Fibroblast of skin of abdomen (primary cell): Measurements from ENCODE around the gene PLIN5.
"Not testable (repeated sequence)": the region's sequence is repeated elsewhere in the genome, so short reads cannot be mapped to it uniquely, and the experiment has no call there.

Source experiments
- DNase-seq: peaks from one replicate; pipeline ENCODE4 v3.0.0-alpha.2; 2013

The PLIN5 gene

DNA sequence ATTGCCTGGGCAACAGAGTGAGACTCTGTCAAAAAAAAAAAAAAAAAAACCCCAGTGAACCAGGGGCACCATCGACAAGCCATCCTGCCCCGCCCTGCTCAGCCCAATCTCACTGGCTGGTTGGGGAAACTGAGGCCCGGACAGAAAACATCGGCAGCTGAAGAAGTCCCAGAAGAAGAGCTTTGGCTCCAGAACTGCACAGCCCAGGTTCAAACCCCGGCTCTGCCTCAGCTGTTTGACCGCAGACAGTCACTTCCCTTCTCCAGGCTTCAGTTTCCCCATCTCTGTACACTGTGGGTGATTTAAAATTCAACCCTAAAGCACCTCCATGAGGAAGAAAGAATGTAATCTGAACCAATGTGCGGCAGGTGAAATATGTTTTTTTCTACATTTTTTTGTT lies 33.9 kb upstream of the PLIN5 start:
- DNase-seq: no peak

- peak; percentile 37 for DNase-seq
These were observed 32.6 kb upstream of the PLIN5 start for GRCh38 chr19:4567584-4568071.

GRCh38 chr19:4566402-4567051 lies 31.5 kb upstream of the PLIN5 start:
- DNase-seq: no peak

DNA sequence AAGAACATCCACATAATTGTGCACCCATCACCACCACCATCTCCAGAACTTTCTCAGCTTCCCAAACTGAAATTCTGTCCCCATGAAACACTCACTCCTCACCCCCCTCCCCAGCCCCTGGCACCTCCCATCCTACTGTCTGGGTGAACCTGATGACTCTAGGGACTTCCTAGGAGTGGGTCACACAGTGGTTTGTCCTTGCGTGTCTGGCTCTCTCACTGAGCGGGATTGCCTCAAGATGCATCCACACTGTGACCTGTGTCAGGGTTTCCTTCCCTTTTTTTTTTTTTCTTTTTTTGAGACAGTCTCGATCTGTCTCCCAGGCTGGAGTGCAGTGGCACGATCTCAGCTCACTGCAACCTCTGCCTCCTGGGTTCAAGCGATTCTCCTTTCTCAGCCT lies 28.5 kb upstream of the PLIN5 start:
- DNase-seq: not testable (repeated sequence)

GRCh38 chr19:4562085-4562484 lies 27.1 kb upstream of the PLIN5 start:
- not testable (repeated sequence) for DNase-seq

DNA sequence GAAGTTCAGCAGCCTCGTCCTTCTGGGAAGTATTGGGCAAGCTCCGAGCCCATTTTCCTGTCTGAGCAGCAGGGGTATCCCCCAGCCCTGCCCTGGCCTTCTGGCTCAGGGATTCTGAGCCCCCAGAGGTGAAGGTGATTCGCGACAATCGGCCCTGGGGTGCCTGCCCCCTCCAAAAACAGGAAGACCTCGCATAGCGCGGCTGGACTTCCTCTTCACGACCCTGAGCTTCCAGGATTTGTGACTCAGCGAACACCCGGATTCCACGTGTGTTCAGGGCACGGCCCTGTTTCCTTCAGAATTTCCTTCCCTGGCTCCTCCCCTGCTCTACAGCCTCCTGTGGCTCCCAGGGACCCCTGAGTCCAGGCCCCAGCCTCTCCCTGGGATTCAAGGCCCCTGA lies 24.5 kb upstream of the PLIN5 start, which contains the start of gene SEMA6B:
SEMA6B (minus strand) TSS at position 116 of the 400 bp plus-strand sequence. CDS start 1,227 bp downstream, outside the sequence.
- no peak for DNase-seq

GRCh38 chr19:4557971-4558941 lies 23.2 kb upstream of the PLIN5 start:
- DNase-seq: no peak

GRCh38 chr19:4557144-4557970 lies 22.3 kb upstream of the PLIN5 start:
- no peak for DNase-seq

DNA sequence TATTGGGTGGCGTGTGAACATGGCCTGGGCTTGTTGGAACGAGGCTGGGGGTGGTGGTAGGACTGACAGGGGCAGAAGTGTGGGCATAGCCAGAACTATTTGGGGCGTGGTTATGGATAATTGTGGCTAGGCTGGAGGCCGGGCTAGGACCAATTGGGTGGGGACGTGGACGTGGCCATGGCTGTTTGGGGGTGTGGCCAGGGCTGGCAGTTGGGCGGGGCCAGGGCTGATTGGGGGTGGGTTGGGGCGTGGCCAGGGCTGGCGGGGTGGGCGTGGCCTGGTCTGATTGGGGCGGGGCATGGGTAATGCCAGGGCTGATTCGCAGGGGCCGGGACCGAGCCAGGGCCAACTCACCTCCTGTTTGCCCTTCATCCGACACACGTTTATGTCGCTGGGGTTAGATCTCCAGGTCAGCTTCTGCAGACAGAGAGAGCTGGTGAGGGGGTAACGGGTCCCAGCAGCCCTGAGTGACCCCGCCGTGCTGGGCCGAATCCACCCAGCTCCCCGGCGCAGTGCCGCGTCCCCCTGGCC lies 21.6 kb upstream of the PLIN5 start:
- no peak for DNase-seq

DNA sequence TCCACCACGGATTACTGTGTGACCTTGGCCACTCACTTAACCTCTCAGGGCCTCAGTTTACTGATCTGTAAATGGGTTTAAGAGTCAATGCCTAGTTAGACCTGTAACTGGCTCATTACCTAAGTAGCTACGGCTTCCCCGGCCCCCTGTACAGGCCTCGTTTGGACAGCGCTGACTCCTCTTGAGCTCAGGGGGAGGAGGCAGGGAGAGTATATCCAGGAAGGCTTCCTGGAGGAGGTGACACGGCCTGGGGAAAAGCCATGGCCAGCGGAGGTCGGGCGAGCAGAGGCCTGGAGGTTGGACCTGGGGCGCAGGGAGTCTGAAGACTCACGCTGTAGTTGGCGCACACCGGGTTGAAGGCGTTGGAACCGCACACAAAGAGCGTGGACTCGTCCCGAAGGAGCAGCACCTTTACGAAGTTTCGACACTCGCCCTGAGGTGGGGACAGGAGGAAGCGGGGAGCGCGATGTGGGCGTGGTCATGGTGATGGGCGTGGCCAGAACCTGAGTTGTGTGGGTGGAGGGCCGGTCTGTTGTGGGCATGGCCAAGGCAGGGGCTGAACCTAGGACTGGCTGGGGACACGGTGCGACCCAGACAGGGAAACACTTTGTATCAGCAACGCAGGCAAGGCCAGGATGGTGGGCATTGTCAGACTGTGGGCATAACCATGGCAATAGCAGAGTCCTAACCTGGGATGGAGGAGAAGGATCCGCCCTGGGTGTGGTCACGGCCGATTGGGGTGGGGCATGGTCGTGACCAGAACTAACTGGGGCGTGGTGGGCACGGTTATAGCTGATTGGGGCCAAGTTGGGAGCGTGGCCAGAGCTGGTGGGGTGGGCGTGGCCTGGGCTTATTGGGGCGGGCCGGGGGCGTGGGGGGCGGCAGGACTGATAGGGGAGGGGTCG lies 20.9 kb upstream of the PLIN5 start:
- DNase-seq: no peak

DNA sequence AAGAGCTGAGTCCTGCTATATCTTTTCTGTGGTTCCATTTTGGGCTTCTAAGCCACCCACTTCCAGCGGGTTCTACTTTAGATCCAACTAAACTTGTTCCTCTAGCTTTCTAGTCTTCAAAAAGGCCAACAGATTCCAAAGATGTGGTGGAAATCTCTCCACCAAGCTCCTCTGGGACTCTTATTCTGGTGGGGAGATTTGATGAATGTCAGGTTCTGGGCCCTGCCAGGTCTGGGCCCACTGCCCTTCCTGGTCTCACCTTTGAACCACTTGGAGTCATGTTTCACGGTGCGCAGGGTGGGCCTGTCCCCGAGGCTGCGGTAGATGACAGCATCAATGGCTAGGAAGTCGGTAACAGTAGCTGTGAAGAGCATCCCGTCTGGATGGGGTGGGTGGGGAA lies 19.7 kb upstream of the PLIN5 start:
- no peak for DNase-seq

- no peak for DNase-seq
These were observed 18.8 kb upstream of the PLIN5 start for GRCh38 chr19:4553775-4554174.

DNA sequence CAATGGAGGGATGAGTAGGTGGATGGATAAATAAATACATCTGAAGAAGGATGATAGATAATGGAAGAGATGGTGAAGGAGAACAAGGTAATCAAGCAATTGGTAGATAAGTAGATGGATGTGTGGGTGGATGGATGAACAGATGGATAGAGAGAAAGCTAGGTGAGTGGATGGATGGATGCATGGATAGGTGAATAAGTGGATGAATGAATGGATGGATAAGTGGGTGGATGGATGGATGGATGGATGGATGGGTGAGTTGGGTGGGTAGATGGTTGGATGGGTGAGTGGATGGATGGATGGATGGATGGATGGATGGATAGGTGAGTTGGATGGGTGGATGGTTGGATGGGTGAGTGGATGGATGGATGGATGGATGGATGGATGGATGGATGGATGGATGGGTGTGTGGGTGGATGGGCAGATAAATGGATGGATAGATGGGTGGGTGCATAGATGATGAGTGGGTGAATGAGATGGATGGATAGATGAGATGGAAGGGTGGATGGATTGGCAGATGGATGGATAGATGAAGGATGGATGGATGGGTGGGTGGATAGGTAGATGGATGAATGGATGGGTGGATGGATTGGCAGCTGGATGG lies 18.2 kb upstream of the PLIN5 start:
- no peak for DNase-seq

GRCh38 chr19:4552525-4552819 lies 17.4 kb upstream of the PLIN5 start:
- DNase-seq: no peak

DNA sequence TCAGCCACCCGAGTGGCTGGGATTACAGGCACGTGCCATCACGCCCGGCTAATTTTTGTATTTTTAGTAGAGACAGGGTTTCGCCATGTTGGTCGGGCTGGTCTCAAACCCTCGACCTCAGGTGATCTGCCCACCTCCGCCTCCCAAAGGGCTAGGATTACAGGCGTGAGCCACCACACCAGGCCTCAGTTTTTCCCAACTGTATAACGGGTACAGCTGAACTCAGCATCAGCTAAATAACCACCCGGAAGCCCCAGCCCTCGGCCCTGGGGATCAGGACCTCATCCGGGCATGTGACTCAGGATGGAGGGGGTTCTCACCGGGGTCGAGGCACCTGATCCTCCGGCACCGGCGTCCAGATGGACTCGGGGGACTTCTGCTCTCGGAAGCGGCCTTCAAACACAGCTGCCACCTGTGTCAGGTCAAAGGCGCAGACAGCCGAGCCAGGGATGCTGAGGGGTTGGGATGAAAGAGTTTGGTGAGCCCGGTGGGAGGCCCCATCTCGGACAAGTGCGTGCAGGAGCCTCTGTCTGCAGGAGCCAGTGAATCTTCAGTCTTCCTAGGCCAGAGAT lies 15.5 kb upstream of the PLIN5 start:
- no peak for DNase-seq

DNA sequence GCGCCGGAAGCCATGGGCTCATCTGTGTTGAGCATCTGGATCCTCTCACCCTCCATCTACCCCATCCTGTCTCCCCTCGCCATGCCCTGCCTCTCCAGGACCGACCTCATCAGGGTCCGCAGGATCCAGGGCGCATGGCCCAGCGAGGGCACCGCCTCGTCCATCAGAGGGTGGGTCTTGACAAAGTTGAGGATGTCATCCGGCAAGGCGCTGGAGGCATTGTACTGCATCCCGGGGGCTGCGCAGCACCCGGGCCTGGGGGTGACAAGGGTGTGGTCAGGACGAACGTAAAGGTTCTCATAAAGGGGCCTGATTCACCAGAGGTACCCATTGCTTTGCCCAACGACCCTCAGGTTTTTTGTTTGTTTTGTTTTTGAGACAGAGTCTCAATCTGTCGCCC lies 15.0 kb upstream of the PLIN5 start:
- no peak for DNase-seq

DNA sequence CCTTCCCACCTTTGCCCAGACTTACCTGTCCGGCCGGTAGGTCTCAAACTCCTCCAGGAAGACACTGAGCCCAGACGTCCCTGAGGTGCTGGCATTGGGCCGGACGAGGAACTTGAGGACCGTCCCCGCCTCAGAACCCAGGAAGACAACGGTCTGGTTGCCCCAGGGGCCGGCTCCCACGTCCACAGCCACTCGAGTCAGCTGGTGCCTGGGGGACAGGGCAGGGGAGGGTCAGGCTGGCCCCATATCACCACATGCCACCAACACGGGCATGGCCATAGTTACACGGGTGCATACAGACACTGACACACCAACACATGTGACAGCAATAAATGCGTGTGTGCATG lies 13.2 kb upstream of the PLIN5 start:
- no peak for DNase-seq

DNA sequence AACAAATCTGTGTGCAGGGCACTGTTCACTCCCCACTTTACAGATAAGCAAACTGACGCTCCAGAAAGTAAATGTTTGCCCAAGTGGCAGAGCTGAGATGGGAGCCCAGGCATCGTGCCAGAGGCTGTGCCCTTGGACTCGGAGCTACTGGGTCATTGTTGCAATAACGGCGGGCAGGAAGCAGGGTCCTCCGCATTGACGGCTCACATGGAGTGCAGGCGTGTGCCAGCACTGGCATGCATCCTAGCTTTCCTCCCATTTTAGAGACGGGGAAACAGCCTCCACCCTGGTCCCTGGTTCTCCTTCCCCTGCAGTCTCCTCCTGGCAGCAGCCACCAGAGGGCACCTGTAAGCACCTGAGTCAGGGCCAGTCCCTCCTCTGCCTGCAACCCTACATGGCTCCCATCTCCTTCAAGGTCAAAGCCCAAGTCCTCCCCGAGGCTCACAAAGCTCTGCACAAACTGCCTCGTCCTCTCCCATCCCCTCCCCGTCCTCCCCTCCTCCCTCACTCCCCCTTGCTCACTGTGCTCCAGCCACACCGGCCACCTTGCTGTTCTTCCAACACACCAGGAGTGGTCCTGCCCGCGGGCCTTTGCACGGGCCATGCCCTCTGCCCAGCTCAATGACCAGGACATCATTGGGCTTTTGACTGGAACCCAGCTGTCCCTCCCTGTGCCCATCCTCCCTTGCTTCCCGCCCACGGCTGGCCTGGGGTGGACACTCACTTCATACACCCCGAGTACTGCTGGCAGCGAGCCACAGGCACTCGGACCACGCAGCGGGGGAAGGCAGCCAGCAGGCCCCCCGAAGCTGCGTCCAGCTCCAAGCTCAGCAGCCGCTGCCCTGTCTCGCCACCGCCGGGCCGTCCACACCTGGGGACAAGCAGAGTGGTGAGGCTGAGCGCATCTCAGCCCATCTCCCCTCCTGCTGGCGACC lies 12.5 kb upstream of the PLIN5 start:
- no peak for DNase-seq

DNA sequence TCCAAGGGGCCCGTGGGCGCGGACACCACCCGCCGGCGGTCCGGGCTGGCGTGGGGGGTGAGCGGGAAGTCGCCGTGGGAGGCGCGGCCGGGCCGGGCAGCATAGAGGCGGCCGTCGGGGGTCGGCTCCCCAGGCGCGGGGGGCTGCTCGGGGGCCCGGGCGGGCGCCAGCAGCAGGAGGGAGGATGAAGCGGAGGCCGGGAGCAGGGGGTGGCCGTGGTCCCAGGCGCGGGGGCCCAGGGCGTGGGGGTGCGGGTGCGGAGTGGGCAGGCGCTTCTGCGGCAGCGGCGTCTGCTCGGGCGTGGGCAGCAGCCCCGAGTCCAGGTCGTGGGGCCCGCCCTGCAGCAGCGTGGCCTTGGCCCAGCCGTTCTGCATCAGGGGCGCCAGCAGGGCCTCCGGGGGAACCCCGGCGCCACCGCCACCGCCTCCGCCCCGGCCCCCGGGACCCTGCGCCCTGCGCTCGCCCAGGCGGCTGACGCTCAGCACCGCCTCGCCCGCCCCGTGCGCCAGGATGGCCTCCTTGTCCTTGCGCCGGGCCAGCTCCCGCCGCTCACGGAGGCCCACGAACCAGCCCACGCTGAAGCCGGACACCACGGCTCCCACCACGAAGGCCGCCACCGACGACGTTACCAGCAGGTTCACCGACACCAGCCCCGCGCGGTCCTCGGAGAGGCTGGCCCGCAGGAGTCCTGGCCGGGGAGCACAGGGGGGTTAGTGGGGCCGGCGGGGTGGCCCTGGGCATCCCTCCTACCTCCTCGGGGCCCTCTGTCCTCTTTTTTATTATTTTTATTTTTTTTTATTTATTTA lies 9.0 kb upstream of the PLIN5 start:
- no peak for DNase-seq
